Measurements from ENCODE around the gene USP38.
"Not testable (repeated sequence)": the region's sequence is repeated elsewhere in the genome, so short reads cannot be mapped to it uniquely, and the experiment has no call there.

Gene USP38

DNA sequence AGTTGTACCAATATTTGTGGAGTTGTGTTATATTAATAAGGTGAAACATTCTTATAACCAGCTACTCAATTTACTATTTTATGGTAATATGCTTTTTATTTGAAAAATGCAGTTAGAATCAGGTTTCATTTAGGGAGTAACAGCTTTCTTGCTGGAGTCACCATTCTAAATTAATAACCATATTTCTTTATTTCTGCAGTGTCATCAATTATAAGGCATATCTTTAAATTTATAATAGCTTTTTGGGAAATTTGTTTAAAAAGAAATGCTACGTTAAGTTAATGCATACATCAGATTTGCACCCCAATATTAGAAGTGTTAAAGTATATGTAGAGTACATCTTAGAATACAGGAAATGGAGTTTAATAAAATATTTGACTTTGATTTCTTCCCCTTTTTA is 18.9 kb downstream of the USP38 start:
- DNase-seq: no peak

DNA sequence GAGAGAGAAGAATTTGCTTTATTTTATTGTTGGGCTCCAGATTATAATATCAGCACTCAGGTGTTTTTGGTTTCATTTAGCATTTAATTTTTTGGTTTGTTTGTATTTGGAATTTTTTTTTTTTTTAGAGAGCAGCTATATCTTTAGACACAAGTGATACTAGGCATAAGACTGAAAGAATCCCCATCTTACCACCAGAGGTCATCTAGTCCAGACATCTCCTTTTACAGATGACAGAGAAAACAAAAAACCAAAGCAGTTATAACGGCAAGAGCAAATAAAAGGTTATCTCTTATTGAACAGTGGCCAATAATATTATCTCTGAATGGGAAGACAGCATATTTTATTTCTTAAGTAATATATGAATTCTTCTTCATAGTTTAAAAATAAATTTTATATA is 22.8 kb downstream of the USP38 start:
- DNase-seq: peak in 2 of 51 donors; percentile 0 to 13

DNA sequence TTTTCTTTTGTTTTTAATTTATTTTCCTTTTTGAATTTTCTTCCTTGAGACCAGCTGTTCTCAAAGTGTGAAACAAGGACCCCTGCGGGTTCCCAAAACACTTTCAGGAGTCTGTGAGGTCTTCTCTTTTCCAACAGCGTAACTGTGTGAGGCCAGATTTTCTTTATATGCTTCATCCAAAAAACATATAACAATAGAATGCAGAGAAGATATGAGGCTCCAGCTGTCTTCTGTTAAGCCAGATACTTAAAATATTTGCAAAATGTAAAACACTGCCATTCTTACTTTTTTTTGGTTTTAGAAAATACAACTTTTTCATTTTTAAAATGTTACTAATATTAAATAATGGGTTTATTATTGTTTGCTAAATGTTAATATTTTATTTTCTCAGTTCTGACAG is 27.8 kb downstream of the USP38 start:
- DNase-seq: no peak

DNA sequence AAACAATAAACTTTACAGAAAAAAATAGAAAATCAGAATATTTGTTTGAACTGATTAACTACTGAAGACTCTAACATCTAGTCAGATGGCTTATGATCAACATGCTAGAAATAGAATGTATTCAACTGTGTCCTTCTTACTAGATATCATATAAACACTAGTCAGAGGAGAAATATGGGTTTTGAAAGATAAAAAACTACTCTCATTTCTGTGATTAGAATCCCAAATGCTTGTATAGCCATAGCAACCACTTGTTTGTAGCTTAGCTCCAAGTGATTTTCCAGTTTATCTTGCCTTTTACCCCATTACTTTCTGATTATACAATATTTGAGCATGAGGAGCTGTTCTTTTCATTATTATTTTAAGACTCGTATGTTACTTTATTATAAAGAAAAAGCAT is 31.2 kb downstream of the USP38 start:
- no peak for DNase-seq

DNA sequence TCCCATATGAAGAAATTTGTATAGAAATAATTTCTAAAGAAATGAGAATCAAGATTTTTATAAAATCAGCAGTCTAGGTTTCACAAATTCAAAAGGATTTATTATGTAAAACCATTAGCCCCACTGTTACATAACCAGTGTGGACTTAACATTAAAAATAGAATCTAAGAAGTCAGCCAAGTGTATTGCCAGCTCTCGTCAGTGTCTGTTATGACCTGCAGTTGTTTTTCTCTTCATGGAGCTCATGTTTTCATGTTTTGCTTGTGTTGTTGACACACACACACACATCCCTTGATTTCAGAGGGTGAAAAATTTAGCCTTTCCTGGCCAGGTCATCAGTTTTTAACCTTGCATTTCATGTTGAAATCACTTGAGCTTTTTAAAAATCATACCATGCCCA is 39.5 kb downstream of the USP38 start:
- no peak for DNase-seq

DNA sequence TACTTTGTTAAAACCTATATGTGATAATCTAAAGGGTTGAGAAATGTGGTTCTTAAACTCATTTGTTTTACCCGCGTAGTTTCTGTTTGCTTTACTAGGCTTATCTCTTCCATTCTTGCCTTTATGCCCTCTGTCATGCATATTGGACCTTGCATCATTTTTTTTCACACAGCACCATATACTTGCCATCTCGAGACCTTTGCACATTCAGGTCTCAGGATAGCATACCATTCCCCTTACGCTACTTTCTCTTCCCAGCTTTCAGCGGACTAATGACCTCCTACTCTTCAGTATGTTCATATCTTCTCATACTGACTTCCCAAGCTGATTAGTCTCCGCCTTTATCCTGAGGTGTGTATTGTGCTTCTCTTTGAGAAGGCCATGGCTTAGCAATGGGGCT is 40.5 kb downstream of the USP38 start:
- DNase-seq: no peak

DNA sequence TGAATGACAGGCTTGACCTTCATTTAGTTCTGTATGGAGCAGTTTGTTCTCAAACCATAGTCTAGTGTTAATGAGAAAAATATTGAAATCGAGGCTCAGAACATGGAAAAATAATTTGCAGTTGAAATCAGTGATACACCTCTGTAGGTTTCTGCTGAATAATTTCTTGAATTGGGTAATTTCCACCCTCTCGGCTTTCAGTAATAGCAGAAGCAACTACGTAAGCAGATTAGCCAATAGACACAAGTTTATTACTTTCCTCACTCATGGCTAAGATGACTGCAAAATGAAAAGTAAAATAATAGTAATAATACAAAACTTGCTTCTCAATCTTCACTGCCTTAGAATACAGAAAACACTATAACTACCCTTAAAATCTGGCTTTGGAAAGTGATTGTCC is 46.0 kb downstream of the USP38 start:
- no peak for DNase-seq

DNA sequence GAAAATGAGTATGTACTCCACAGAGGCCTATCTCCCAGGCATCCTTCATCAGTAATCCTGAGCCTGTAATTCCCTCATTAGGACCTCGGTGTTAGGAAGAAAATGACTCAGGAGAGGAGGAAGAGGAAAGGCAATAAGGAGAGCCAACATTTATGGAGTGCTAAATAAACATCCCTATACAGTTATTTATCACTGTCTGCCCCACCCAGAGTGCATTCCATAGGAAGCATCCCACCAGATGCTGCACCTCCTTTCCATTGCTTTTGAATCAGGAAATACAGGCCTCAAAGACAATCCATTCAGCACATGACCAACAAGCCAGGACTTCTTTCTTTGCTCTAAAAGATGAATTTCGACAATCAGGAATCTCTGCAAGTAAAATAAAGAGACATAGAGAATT is 47.6 kb downstream of the USP38 start:
- no peak for DNase-seq

DNA sequence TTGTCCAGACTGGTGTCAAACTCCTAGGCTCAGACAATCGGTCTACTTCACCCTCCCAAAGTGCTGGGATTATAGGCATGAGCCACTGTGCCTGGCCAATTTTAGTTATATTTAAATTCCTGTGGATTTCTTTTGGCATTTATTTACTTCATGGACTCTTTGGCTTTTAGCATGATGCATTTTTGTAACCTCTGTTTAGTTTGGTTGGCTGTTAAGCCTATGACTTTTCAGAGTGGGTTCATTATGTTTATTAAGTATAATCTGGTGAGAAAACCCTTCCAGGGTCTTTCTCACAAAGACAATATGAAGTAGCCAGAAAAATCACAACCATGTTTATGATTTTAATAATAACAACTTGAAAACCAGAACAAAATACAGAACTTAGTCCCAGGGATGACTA is 49.4 kb downstream of the USP38 start:
- DNase-seq: no peak

DNA sequence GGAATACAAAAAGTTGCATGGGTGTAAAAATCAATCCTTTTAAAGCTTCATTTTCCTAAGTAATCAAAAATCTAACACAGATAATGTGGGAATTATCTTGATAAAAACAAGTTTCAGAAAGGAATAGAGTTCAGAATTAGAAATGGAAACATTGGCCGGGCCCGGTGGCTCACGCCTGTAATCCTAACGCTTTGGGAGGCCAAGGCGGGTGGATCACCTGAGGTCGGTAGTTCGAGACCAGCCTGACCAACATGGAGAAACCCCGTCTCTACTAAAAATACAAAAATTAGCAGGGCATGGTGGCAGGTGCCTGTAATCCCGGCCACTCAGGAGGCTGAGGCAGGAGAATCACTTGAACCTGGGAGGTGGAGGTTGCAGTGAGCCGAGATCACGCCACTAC is 52.5 kb downstream of the USP38 start:
- not testable (repeated sequence) for DNase-seq

DNA sequence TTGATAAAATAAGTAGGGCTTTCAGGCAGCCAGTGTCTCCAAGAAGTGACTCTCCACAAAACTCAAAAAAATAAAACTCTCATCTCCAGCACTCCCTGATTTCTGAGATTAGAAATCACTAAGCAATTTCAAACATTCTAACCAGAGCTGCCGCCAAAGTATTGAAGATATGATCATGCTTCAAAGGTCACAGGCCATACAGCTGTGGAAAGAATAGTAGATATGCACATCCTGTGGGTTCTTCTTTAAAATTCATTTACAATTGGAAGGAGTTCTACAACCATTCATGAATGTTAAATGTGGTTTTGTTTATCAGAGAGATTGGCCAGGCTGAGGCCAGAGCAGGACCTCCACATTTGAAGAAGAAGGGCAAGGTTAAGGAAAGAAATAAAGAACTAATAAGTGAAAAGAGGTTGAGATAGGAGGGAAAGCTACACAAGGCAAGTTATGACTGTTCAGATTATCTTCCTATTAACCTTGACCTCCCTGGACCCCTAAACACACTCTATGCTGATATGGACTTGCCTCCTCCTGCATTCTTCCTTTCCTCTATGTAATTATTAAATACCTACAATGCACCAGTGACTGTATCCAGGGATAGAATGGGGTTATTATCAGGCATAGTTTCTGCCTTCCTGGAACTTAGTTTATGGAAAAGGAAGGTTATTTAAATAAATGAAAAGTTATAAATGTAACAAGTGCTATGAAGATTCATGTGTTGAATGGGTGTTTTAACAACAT is 56.4 kb downstream of the USP38 start:
- no peak for DNase-seq

DNA sequence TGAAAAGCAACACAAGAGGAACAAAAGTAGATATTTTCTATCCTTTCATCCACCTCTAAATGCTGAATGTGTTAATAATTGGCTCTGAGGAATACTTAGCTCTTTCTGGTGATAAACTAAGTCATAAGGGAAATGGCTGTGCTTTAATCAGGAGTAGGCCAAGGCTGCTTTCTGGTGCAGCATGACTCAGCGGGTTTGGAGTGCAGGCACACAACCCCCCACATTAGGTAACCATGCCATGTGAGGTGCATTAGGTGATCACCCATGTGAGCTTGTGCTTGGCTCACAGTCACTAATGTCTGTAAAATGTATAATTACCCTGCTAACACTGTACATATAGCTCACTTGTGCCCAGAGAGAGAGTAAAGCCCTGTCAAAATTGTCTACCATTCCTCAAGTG is 57.2 kb downstream of the USP38 start:
- no peak for DNase-seq

DNA sequence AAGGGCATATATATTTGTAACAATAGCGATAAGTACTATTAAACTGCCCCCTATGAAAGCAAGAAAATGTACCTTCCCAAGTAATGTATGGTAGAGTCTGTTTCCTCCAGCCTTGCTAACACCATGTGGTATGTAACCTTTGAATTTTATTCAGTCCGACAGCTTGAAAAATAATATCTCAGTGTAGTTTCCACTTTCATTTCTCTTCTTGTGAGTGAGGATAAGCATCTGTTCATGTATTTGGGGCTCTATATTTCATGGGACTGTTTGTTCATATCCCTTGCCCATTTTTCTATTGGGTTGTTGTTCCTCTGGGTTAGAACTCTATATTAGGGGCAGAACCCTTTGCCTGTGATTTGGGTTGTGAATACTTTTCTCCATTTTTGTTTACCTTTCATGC is 58.3 kb downstream of the USP38 start:
- no peak for DNase-seq

DNA sequence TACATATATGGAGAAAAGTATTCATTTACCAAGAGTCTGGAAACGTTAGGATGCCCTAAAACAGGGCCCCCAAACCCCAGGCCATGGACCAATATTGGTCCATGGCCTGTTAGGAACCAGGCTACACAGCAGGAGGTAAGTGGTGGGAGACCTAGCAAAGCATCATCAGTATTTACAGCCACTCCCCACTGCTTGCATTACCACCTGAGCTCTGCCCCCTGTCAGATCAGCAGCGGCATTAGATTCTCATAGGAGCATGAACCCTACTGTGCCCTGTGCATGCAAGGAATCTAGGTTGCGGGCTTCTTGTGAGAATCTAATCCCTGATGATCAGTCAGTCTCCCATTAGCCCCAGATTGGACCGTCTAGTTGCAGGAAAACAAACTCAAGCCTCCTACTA is 62.3 kb downstream of the USP38 start:
- no peak for DNase-seq

DNA sequence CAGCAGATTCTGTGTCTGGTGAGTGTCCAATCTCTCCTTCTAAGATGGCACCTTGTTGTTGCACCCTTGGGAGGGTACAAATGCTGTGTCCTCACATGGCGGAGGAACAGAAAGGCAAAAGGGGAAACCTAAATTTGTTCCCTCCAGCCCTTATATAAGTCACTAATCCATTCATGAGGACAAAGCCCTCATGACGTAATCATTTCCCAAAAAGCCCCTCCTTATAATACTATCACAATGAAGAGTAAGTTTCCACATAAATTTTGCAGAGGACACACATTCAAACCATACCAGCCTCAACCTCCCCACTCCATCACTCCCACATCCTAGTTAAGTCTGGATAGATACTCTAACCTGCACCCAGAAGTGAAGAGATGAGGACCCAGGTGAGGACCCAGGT is 63.1 kb downstream of the USP38 start:
- no peak for DNase-seq

DNA sequence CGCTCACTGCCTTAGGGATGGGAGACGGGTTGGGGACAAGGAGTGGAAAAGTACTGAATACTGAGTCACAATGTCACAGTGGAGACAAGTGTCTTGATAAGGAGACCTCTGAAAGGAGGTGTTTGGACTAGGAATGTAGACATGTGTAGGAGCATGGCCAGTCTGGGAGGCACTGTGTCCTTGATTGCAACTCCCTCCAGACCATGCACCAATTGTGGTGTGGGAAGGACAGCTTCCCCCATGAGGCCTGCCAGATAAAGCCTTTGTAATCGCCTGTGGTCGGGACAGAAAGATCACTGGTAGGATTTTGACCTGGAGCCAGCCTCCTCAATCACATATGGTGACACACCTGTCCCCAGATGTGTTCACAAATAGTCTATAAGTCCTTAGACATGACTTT is 64.1 kb downstream of the USP38 start:
- DNase-seq: no peak

DNA sequence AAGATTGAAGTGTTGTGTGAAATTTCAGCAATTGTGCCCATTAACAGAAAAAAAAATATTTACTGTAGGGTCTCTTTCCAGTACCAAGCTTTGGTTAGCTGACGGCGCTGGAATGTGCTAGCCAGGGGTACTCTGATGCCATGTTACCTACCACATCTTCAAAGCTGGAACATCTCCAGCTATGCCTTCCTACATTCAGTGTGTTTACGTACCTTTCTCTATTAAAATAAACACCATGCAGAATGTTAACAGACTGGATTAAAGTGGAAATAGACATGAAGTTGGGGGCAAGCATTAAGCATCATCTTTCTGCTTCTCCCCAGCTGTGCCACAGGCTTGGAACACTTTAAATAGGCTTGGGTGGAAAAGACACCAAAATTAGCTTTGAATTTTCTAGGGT is 65.9 kb downstream of the USP38 start:
- no peak for DNase-seq

DNA sequence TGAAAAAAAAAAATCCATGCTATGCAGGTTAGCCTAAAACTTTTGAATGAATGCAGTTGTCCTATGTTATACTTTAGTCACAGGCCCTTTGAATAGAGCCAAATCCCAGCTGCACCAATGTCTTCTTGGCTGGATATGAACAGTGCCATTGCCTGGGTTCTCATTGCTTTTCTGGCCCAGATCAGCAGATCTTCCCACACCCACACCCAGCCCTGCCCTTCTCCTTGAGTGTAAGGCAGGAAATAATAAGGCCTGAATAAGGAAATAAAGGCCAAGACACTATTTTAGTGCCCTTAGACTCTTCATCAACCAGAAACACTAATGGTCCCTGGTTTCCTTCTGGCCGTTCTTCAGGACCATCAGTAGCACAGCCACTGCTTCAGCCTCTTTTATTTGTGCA is 66.6 kb downstream of the USP38 start:
- DNase-seq: no peak

DNA sequence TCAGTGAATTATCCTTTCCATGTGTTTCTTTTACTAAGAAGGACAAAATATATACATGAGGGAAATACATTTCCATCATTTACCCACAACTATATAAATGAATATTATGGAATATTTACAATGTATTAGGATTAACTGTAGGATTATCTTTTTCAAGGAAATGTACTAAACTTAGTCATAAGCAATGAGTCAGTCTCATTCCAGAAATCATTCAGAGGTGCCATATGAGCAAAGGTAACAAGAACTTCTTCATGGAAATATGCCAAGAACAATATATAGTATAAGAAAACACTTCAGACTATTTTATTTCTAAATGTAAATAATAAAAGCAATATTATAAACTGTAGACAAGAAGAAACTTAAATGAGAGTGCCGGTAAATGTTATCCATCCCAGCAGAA is 67.1 kb downstream of the USP38 start:
- no peak for DNase-seq

DNA sequence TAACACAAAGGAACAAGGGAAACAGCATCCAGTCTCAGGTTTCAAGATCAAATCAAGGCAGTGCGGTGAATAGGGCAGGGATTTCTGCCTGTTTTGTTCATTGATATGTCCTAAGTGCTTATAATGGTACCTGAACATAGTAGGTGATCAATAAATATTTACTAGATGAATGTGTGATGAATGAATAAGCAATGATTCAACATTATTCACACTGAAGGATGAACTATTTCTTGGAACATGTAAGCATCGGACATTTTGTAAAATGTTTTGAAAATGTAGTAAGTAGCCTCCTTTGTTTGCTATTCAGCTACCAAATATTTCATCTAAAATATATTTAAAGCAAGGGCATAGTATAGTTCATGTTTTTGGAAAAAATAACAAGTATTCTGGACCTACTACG is 67.8 kb downstream of the USP38 start:
- DNase-seq: no peak

DNA sequence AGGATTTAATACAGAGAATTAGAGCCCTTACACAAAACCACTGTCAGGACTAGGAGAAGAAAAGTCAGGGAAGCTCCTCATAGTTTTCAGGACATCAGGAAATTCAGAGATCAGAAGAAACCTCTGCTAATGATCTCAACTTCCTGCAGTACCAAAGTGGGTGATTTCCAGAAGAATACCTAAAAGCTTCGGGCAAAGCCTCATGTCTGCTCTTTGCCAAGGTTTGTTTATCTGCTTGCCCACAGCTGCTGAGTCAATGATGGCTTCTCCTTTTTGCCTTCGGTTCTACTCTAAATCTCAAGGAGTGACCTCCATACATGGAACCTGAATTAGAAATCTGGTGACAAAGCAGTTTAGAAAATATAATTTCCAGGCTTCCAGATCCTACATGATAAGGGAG is 68.4 kb downstream of the USP38 start:
- DNase-seq: no peak

DNA sequence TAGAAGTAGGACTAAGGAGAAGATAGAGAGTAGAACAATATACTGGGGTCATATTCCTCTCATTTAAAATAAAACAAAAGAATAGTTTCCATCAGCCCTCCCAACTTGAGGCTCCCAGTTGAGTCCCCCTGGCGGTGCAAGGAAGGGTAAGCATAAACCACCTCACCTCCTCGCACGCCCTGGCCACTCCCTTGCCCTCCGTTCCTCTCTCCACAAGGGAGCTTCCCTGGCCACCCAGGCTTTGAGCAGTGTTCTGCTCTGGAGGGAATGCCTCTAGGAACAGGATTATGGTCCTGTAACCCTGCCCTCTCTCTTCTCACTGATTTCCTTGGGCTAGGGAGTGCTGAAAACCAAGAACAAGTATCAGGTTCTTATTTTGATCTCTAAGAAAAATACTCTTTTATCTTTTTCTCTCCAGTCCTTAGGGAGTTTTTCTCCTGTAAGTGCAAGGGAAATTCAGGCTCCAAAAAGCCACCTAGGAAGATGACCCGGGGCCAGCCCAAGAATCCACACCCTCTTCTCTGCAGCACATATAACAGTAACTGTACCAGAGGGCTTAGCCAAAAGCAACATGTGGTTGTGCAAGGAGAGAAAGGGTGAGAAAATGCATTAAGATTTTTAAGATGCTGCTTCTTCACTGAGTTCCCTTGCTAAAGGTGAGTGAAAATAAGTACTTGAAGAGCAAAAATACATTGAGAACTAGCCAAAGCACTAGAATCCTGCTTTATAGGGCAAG is 69.9 kb downstream of the USP38 start:
- no peak for DNase-seq

DNA sequence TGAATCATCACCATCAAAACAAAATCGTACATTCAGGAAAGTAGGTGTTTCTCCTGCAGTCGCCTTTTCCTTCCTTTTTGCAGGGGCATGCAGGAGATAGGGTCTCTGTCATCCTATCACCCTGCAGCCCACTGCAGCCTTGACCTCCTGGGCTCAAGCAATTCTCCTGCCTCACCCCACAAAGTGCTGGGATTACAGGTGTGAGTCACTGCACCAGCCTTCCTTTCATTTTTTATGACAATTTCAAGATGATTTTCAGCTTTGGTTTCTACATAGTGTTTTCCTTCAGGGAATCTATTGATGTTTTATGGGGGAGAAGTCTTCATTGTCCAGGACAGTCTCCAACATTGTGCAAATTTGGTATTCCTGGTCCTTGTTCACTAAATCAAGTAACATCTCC is 71.7 kb downstream of the USP38 start:
- no peak for DNase-seq

DNA sequence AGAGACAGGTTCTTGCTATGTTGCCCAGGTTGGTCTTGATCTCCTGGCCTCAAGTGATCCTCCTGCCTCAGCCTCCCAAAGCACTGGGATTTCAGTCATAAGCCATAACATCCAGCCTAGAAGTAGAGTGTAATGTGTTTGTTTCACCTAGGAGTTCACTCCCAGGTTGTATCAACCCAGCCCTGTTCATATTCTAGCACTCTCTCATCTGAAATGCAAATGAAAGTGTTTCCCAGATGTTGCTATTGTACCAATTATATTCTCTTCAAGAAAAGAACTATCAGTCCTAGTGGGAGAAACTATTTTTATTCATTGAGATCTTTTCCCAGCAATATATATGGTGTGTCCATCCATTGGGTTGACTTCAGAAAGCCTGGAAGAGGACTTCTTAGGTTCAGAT is 72.6 kb downstream of the USP38 start:
- DNase-seq: no peak
